ENCODE measurements around the gene SPRED3.

Gene SPRED3

GRCh38 chr19:38394488-38394887, 6.0 kb downstream of the SPRED3 start:
- peak overlapping the region; percentile 25 for H3K4me3 Mint-ChIP-seq
- H3K4me1 Mint-ChIP-seq: peaks cover 41% of the 10 kb centered on the region
- DNase-seq: peak; percentile 60
- H3K27ac Mint-ChIP-seq: no peak overlapping the region
- H3K27me3 Mint-ChIP-seq (ENCODE audit: low read depth, poor library complexity): peaks cover 47% of the 10 kb centered on the region
- H3K36me3 Mint-ChIP-seq (ENCODE audit: low read depth): peaks cover 48% of the 10 kb centered on the region
- peaks cover 21% of the 10 kb centered on the region for H3K9me3 Mint-ChIP-seq
- TF ChIP-seq CTCF (IDR thresholded peaks at IDR 0.05): no peak

GRCh38 chr19:38395381-38396114, 7.1 kb downstream of the SPRED3 start:
- peaks cover 45% of the 10 kb centered on the region for H3K27me3 Mint-ChIP-seq (ENCODE audit: low read depth, poor library complexity)
- H3K4me1 Mint-ChIP-seq: peaks cover 35% of the 10 kb centered on the region
- no peak for DNase-seq
- no peak for TF ChIP-seq CTCF (IDR thresholded peaks at IDR 0.05)
- no peak overlapping the region for H3K27ac Mint-ChIP-seq
- H3K36me3 Mint-ChIP-seq (ENCODE audit: low read depth): peaks cover 48% of the 10 kb centered on the region
- H3K4me3 Mint-ChIP-seq: no peak overlapping the region
- H3K9me3 Mint-ChIP-seq: peaks cover 21% of the 10 kb centered on the region

GRCh38 chr19:38399081-38399480, 10.6 kb downstream of the SPRED3 start:
- peaks cover 22% of the 10 kb centered on the region for H3K36me3 Mint-ChIP-seq (ENCODE audit: low read depth)
- H3K27me3 Mint-ChIP-seq (ENCODE audit: low read depth, poor library complexity): peaks cover 35% of the 10 kb centered on the region
- no peak for TF ChIP-seq CTCF (IDR thresholded peaks at IDR 0.05)
- no peak overlapping the region for H3K27ac Mint-ChIP-seq
- peaks cover 16% of the 10 kb centered on the region for H3K9me3 Mint-ChIP-seq
- no peak overlapping the region for H3K4me3 Mint-ChIP-seq
- no peak for DNase-seq
- peaks cover 8% of the 10 kb centered on the region for H3K4me1 Mint-ChIP-seq

GRCh38 chr19:38399537-38399936, 11.0 kb downstream of the SPRED3 start:
- no peak for DNase-seq
- peaks cover 6% of the 10 kb centered on the region for H3K4me1 Mint-ChIP-seq
- H3K4me3 Mint-ChIP-seq: no peak overlapping the region
- peaks cover 19% of the 10 kb centered on the region for H3K36me3 Mint-ChIP-seq (ENCODE audit: low read depth)
- peaks cover 33% of the 10 kb centered on the region for H3K27me3 Mint-ChIP-seq (ENCODE audit: low read depth, poor library complexity)
- H3K27ac Mint-ChIP-seq: no peak overlapping the region
- H3K9me3 Mint-ChIP-seq: peaks cover 15% of the 10 kb centered on the region
- no peak for TF ChIP-seq CTCF (IDR thresholded peaks at IDR 0.05)

- peaks cover 10% of the 10 kb centered on the region for H3K4me1 Mint-ChIP-seq
- peaks cover 9% of the 10 kb centered on the region for H3K9me3 Mint-ChIP-seq
- DNase-seq: no peak
- no peak for TF ChIP-seq CTCF (IDR thresholded peaks at IDR 0.05)
- peak overlapping the region; percentile 39 for H3K4me3 Mint-ChIP-seq
- peaks cover 32% of the 10 kb centered on the region for H3K27me3 Mint-ChIP-seq (ENCODE audit: low read depth, poor library complexity)
- H3K36me3 Mint-ChIP-seq (ENCODE audit: low read depth): peaks cover 13% of the 10 kb centered on the region
- no peak overlapping the region for H3K27ac Mint-ChIP-seq
Measured at GRCh38 chr19:38400361-38400760, 11.9 kb downstream of the SPRED3 start.

- H3K36me3 Mint-ChIP-seq (ENCODE audit: low read depth): peaks cover 12% of the 10 kb centered on the region
- TF ChIP-seq CTCF (IDR thresholded peaks at IDR 0.05): no peak
- peak overlapping the region; percentile 72 for H3K27ac Mint-ChIP-seq
- H3K27me3 Mint-ChIP-seq (ENCODE audit: low read depth, poor library complexity): peaks cover 32% of the 10 kb centered on the region
- H3K4me3 Mint-ChIP-seq: no peak overlapping the region
- H3K4me1 Mint-ChIP-seq: peaks cover 13% of the 10 kb centered on the region
- H3K9me3 Mint-ChIP-seq: peaks cover 8% of the 10 kb centered on the region
- DNase-seq: no peak
Measured at GRCh38 chr19:38401148-38401547, 12.7 kb downstream of the SPRED3 start.
